Suppressor macrophage treated with lipopolysaccharide for 4 hours (primary cell): ENCODE measurements around the gene SNX10.

Source experiments
- DNase-seq: peaks from one replicate; pipeline ENCODE4 v3.0.0-alpha.2; 2020

The SNX10 gene

GRCh38 chr7:26409661-26410547 lies 118.2 kb downstream of the SNX10 start:
- DNase-seq = no peak

DNA sequence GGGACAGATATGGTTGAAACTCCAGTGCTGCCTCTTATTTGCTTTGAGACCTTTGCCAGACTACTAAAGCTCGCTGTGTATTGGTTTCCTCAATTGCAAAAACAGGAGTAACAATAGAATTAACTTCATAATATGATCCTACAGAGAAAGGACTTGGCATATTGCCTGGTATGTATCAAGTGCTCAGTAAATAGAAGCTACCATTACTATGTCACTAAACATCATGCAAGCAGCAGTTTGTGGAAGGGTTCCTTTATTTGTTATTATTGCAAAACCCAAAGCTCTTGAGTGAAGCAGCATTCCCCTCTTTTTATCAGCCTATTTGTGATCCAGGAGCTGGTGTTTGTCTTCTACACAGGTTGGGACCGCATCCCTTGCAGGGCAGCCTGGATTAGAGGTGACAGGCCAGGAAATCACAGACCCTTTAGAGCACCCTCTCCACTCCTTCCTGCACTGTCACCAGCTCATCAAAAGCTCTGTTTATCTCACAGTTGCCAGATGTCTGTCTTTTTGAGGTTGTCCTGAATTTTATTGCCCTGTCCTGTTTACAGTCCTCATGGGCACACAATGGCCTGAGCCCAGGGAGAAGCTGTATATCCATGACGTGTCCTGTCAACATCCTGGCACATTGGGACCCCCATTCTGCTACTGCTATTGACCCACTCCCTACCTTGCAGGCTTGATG lies 121.5 kb downstream of the SNX10 start:
- no peak for DNase-seq

DNA sequence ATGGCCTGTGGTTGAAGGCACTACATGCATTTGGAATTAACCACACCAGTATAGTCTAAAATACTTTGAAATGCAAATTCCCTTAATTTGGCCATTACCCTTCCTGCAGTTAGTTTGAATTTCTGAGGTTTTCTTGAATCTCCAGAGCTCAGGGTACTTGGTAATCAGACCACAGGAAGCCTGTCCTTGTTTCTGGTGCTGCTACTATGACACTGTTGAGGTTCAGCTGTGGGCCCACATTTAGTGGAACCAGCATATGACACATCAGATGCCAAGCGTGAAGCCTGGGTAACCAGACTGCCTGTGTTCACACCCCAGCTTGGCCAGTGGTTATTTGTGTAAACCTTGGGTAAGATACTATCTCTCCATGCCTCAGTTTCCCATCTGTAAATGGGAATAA lies 124.3 kb downstream of the SNX10 start:
- no peak for DNase-seq

- no peak for DNase-seq
Measured at GRCh38 chr7:26417911-26418413, 126.3 kb downstream of the SNX10 start.

DNA sequence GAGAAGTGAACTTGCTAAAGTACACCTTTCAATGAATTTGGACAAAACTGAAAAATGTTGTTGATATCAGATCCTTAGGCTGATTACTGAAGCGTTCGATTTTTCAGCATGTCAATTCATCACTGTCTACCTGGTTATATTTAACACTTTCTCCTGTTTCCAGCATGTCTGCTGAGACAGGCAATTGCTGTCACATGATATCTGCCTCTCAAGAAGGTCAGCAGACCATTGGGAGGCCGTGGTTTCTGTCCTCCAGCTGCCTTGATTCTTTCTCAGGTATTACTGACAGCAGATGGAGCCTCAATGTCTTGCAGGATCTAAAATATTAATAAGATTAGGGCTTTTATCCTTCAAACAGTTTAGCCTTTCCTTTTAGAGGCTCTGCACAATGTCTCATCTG lies 127.5 kb downstream of the SNX10 start:
- DNase-seq = no peak

GRCh38 chr7:26420422-26421019 lies 128.9 kb downstream of the SNX10 start:
- DNase-seq = no peak

DNA sequence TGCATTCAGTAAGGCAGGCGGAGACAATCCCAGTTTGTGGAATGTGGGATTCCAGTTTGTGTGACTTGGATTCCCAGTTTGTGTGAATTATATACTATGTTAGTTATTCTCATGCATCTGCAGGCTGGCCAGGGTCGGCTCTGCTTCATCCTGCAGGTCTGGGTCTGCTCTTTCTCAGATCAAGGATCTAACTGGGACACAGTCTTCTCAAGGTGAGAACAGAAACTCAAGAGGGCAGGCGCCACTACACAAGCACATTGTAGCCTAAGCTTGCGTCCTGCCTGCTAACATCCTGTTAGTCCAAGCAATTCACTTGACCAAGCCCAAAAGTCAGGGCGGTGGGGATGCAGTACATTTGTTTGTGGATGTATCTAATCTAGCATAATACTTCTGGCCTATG lies 131.1 kb downstream of the SNX10 start:
- DNase-seq = no peak

GRCh38 chr7:26423436-26423835 lies 131.8 kb downstream of the SNX10 start:
- no peak for DNase-seq
